ENCODE measurements around the gene PTPRM.

Gene PTPRM

GRCh38 chr18:7669361-7669760 is 102.2 kb downstream of the PTPRM start:
- TF ChIP-seq ZC3H10 (CRISPR knock-in tag; IDR thresholded peaks at IDR 0.05) (no peak), BACH2 (CRISPR knock-in tag; IDR thresholded peaks at IDR 0.05; ENCODE audit: borderline replicate concordance) (no peak), TCF4 (CRISPR knock-in tag; IDR thresholded peaks at IDR 0.05; ENCODE audit: borderline replicate concordance) (no peak), ESRRG (CRISPR knock-in tag; IDR thresholded peaks at IDR 0.05) (no peak), GLIS3 (CRISPR knock-in tag; IDR thresholded peaks at IDR 0.05) (no peak), SNAI2 (CRISPR knock-in tag; IDR thresholded peaks at IDR 0.05) (no peak), ZNF8 (CRISPR knock-in tag; IDR thresholded peaks at IDR 0.05) (no peak), CSDC2 (CRISPR knock-in tag; IDR thresholded peaks at IDR 0.05) (no peak), TSHZ2 (CRISPR knock-in tag; IDR thresholded peaks at IDR 0.05) (no peak), ARNTL (CRISPR knock-in tag; IDR thresholded peaks at IDR 0.05; ENCODE audit: borderline replicate concordance, low read depth) (no peak), CREB5 (CRISPR knock-in tag; IDR thresholded peaks at IDR 0.05; ENCODE audit: low read depth) (no peak), TOX (CRISPR knock-in tag; IDR thresholded peaks at IDR 0.05; ENCODE audit: borderline replicate concordance) (no peak), RARB (CRISPR knock-in tag; IDR thresholded peaks at IDR 0.05) (no peak), POU6F1 (CRISPR knock-in tag; IDR thresholded peaks at IDR 0.05; ENCODE audit: borderline replicate concordance, low read depth) (no peak), ISL1 (CRISPR knock-in tag; IDR thresholded peaks at IDR 0.05) (no peak), OSR1 (CRISPR knock-in tag; IDR thresholded peaks at IDR 0.05) (no peak), ZFP3 (CRISPR knock-in tag; IDR thresholded peaks at IDR 0.05) (no peak), PATZ1 (CRISPR knock-in tag; IDR thresholded peaks at IDR 0.05; ENCODE audit: borderline replicate concordance) (no peak), ZNF565 (CRISPR knock-in tag; conservative IDR thresholded peaks at IDR 0.05; ENCODE audit: low read depth) (no peak), CSRNP3 (CRISPR knock-in tag; IDR thresholded peaks at IDR 0.05) (no peak)
- no peak for ATAC-seq

- TF ChIP-seq ZFP30 (CRISPR knock-in tag; IDR thresholded peaks at IDR 0.05) (no peak), OSR1 (CRISPR knock-in tag; IDR thresholded peaks at IDR 0.05) (no peak), ZNF8 (CRISPR knock-in tag; IDR thresholded peaks at IDR 0.05) (no peak), RARB (CRISPR knock-in tag; IDR thresholded peaks at IDR 0.05) (no peak), ARNTL (CRISPR knock-in tag; IDR thresholded peaks at IDR 0.05; ENCODE audit: borderline replicate concordance, low read depth) (no peak), ZNF565 (CRISPR knock-in tag; conservative IDR thresholded peaks at IDR 0.05; ENCODE audit: low read depth) (no peak), PATZ1 (CRISPR knock-in tag; IDR thresholded peaks at IDR 0.05; ENCODE audit: borderline replicate concordance) (no peak), ZNF70 (CRISPR knock-in tag; IDR thresholded peaks at IDR 0.05) (no peak)
- no peak for ATAC-seq
Measured at GRCh38 chr18:7671105-7671504, 104.0 kb downstream of the PTPRM start.

Measured in SK-N-SH treated with all-trans-retinoic acid at 6 μM for 48 hours (cell line).